Measurements from ENCODE around the gene MYO7A.

MYO7A gene

GRCh38 chr11:77102246-77103210 lies 25.5 kb upstream of the MYO7A start, which contains the start of gene OMP:
Gene OMP, plus strand, starts transcription at chr11:77102840. Its CDS starts 0 bp downstream, at chr11:77102840.
- no peak within 1 kb of the TSS for H3K4me2 ChIP-seq (ENCODE audit: low read length)
- no peak within 1 kb of the TSS for H3K4me3 ChIP-seq (ENCODE audit: low read length)
- no peaks in the 10 kb centered on the region for H3K9me2 ChIP-seq (replicated peaks; ENCODE audit: control insufficient read depth, low read length)
- no peaks in the 10 kb centered on the region for H3K27me3 ChIP-seq (ENCODE audit: control insufficient read depth, low read length)
- TF ChIP-seq EZH2phosphoT487 (IDR thresholded peaks at IDR 0.05; ENCODE audit: borderline replicate concordance, low read length) (no peak), CTCF (IDR thresholded peaks at IDR 0.05; ENCODE audit: low read depth, low read length, poor library complexity, severe bottlenecking) (no peak)
- no peaks in the 10 kb centered on the region for H3K36me3 ChIP-seq (ENCODE audit: control insufficient read depth, low read length)
- H3K79me2 ChIP-seq (ENCODE audit: control insufficient read depth, low read length): no peaks in the 10 kb centered on the region
- H3K27ac ChIP-seq (ENCODE audit: low read depth, low read length): no peak within 1 kb of the TSS
- no peaks in the 10 kb centered on the region for H3K9me3 ChIP-seq (ENCODE audit: control insufficient read depth, insufficient read depth, low read length)
- no peaks in the 10 kb centered on the region for H3F3A ChIP-seq (ENCODE audit: control insufficient read depth, insufficient read depth)
- H3K4me1 ChIP-seq (ENCODE audit: control insufficient read depth, low read length): no peaks in the 10 kb centered on the region
- no peaks in the 10 kb centered on the region for H4K20me1 ChIP-seq (ENCODE audit: control insufficient read depth, insufficient read depth, low read depth, low read length)

GRCh38 chr11:77103319-77103718 lies 24.7 kb upstream of the MYO7A start:
- H3K4me3 ChIP-seq (ENCODE audit: low read length): no peak overlapping the region
- no peaks in the 10 kb centered on the region for H3F3A ChIP-seq (ENCODE audit: control insufficient read depth, insufficient read depth)
- no peaks in the 10 kb centered on the region for H3K4me1 ChIP-seq (ENCODE audit: control insufficient read depth, low read length)
- H3K79me2 ChIP-seq (ENCODE audit: control insufficient read depth, low read length): no peaks in the 10 kb centered on the region
- no peaks in the 10 kb centered on the region for H3K27me3 ChIP-seq (ENCODE audit: control insufficient read depth, low read length)
- H4K20me1 ChIP-seq (ENCODE audit: control insufficient read depth, insufficient read depth, low read depth, low read length): no peaks in the 10 kb centered on the region
- no peaks in the 10 kb centered on the region for H3K36me3 ChIP-seq (ENCODE audit: control insufficient read depth, low read length)
- H3K9me2 ChIP-seq (replicated peaks; ENCODE audit: control insufficient read depth, low read length): no peaks in the 10 kb centered on the region
- H3K4me2 ChIP-seq (ENCODE audit: low read length): no peak overlapping the region
- TF ChIP-seq EZH2phosphoT487 (IDR thresholded peaks at IDR 0.05; ENCODE audit: borderline replicate concordance, low read length) (no peak), CTCF (IDR thresholded peaks at IDR 0.05; ENCODE audit: low read depth, low read length, poor library complexity, severe bottlenecking) (no peak)
- no peak overlapping the region for H3K27ac ChIP-seq (ENCODE audit: low read depth, low read length)
- no peaks in the 10 kb centered on the region for H3K9me3 ChIP-seq (ENCODE audit: control insufficient read depth, insufficient read depth, low read length)

- Histone ChIP-seq H3K27ac (ENCODE audit: low read depth, low read length) (no peak overlapping the region), H3F3A (ENCODE audit: control insufficient read depth, insufficient read depth) (no peaks in the 10 kb centered on the region), H3K9me2 (replicated peaks; ENCODE audit: control insufficient read depth, low read length) (no peaks in the 10 kb centered on the region), H3K9me3 (ENCODE audit: control insufficient read depth, insufficient read depth, low read length) (no peaks in the 10 kb centered on the region), H3K27me3 (ENCODE audit: control insufficient read depth, low read length) (no peaks in the 10 kb centered on the region), H4K20me1 (ENCODE audit: control insufficient read depth, insufficient read depth, low read depth, low read length) (no peaks in the 10 kb centered on the region), H3K4me2 (ENCODE audit: low read length) (no peak overlapping the region), H3K79me2 (ENCODE audit: control insufficient read depth, low read length) (no peaks in the 10 kb centered on the region), H3K36me3 (ENCODE audit: control insufficient read depth, low read length) (no peaks in the 10 kb centered on the region), H3K4me3 (ENCODE audit: low read length) (no peak overlapping the region), H3K4me1 (ENCODE audit: control insufficient read depth, low read length) (no peaks in the 10 kb centered on the region)
- no peak for TF ChIP-seq EZH2phosphoT487 (IDR thresholded peaks at IDR 0.05; ENCODE audit: borderline replicate concordance, low read length)
- no peak for TF ChIP-seq CTCF (IDR thresholded peaks at IDR 0.05; ENCODE audit: low read depth, low read length, poor library complexity, severe bottlenecking)
Observed at GRCh38 chr11:77104727-77105126, 23.3 kb upstream of the MYO7A start.
